ENCODE results near the gene GLRA3. TPM values are rescaled to one million over a fixed set of nuclear protein-coding genes. Genes with fewer than 3 reads are reported as not detected.

The GLRA3 gene
- total and polyA plus RNA-seq, 2 experiments from 2014 or later, result 0.03 to 0.19 TPM

DNA sequence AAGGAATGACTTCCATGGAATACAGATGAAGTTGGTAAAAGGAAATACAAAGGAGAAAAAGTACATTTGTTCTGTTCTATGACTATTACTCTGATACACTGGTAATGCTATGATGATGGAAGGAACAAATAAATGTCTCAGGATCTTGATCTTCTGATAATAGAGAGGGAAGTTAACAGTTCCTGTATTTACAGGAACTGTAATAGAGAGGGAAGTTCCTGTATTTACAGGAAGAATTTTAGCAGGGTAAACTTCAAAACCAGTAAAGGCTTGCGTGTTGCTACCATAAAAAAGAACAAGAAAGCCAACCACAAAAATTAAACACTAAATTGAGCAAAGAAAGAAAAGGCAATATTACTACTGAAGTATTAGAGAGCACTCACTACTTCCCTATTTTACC is 215.1 kb downstream of the GLRA3 start:
- no peaks in the 10 kb centered on the region for H3K79me2 ChIP-seq (replicated peaks; ENCODE audit: insufficient read depth)
- H3K4me2 ChIP-seq, result no peak overlapping the region
- no peak overlapping the region for H2AFZ ChIP-seq
- H3K4me1 ChIP-seq (ENCODE audit: insufficient read depth), result no peaks in the 10 kb centered on the region
- H3K4me3 Mint-ChIP-seq, result no peak overlapping the region
- no peaks in the 10 kb centered on the region for H3F3A ChIP-seq (replicated peaks; ENCODE audit: low read depth)
- H3K27ac ChIP-seq (ENCODE audit: low read depth), result no peak overlapping the region
- H3K27me3 ChIP-seq (ENCODE audit: insufficient read depth), result no peaks in the 10 kb centered on the region
- H3K4me3 ChIP-seq, result no peak overlapping the region
- no peak for DNase-seq (ENCODE audit: low spot score)
- no peaks in the 10 kb centered on the region for H4K20me1 ChIP-seq (replicated peaks; ENCODE audit: insufficient read depth)
- peaks cover 20% of the 10 kb centered on the region for H3K36me3 Mint-ChIP-seq (ENCODE audit: low read depth)
- TF ChIP-seq EZH2phosphoT487 (IDR thresholded peaks at IDR 0.05; ENCODE audit: unreplicated experiment) (no peak), ZNF114 (CRISPR knock-in tag; IDR thresholded peaks at IDR 0.05) (no peak), JUNB (IDR thresholded peaks at IDR 0.05; ENCODE audit: unreplicated experiment) (no peak), NANOG (IDR thresholded peaks at IDR 0.05; ENCODE audit: borderline replicate concordance) (no peak), CREB1 (CRISPR knock-in tag; IDR thresholded peaks at IDR 0.05; ENCODE audit: low read depth) (no peak), STAT1 (IDR thresholded peaks at IDR 0.05; ENCODE audit: unreplicated experiment) (no peak), EZH2 (IDR thresholded peaks at IDR 0.05; ENCODE audit: low read depth, unreplicated experiment) (no peak), POLR2AphosphoS5 (IDR thresholded peaks at IDR 0.05; ENCODE audit: low read depth) (no peak), ZNF331 (CRISPR knock-in tag; IDR thresholded peaks at IDR 0.05; ENCODE audit: low read depth) (no peak)
- TF ChIP-seq, protein P1, sequence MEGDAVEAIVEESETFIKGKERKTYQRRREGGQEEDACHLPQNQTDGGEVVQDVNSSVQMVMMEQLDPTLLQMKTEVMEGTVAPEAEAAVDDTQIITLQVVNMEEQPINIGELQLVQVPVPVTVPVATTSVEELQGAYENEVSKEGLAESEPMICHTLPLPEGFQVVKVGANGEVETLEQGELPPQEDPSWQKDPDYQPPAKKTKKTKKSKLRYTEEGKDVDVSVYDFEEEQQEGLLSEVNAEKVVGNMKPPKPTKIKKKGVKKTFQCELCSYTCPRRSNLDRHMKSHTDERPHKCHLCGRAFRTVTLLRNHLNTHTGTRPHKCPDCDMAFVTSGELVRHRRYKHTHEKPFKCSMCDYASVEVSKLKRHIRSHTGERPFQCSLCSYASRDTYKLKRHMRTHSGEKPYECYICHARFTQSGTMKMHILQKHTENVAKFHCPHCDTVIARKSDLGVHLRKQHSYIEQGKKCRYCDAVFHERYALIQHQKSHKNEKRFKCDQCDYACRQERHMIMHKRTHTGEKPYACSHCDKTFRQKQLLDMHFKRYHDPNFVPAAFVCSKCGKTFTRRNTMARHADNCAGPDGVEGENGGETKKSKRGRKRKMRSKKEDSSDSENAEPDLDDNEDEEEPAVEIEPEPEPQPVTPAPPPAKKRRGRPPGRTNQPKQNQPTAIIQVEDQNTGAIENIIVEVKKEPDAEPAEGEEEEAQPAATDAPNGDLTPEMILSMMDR (conservative IDR thresholded peaks at IDR 0.05; ENCODE audit: low read depth in 2 of 2), result no peak
- TF ChIP-seq, protein P2, sequence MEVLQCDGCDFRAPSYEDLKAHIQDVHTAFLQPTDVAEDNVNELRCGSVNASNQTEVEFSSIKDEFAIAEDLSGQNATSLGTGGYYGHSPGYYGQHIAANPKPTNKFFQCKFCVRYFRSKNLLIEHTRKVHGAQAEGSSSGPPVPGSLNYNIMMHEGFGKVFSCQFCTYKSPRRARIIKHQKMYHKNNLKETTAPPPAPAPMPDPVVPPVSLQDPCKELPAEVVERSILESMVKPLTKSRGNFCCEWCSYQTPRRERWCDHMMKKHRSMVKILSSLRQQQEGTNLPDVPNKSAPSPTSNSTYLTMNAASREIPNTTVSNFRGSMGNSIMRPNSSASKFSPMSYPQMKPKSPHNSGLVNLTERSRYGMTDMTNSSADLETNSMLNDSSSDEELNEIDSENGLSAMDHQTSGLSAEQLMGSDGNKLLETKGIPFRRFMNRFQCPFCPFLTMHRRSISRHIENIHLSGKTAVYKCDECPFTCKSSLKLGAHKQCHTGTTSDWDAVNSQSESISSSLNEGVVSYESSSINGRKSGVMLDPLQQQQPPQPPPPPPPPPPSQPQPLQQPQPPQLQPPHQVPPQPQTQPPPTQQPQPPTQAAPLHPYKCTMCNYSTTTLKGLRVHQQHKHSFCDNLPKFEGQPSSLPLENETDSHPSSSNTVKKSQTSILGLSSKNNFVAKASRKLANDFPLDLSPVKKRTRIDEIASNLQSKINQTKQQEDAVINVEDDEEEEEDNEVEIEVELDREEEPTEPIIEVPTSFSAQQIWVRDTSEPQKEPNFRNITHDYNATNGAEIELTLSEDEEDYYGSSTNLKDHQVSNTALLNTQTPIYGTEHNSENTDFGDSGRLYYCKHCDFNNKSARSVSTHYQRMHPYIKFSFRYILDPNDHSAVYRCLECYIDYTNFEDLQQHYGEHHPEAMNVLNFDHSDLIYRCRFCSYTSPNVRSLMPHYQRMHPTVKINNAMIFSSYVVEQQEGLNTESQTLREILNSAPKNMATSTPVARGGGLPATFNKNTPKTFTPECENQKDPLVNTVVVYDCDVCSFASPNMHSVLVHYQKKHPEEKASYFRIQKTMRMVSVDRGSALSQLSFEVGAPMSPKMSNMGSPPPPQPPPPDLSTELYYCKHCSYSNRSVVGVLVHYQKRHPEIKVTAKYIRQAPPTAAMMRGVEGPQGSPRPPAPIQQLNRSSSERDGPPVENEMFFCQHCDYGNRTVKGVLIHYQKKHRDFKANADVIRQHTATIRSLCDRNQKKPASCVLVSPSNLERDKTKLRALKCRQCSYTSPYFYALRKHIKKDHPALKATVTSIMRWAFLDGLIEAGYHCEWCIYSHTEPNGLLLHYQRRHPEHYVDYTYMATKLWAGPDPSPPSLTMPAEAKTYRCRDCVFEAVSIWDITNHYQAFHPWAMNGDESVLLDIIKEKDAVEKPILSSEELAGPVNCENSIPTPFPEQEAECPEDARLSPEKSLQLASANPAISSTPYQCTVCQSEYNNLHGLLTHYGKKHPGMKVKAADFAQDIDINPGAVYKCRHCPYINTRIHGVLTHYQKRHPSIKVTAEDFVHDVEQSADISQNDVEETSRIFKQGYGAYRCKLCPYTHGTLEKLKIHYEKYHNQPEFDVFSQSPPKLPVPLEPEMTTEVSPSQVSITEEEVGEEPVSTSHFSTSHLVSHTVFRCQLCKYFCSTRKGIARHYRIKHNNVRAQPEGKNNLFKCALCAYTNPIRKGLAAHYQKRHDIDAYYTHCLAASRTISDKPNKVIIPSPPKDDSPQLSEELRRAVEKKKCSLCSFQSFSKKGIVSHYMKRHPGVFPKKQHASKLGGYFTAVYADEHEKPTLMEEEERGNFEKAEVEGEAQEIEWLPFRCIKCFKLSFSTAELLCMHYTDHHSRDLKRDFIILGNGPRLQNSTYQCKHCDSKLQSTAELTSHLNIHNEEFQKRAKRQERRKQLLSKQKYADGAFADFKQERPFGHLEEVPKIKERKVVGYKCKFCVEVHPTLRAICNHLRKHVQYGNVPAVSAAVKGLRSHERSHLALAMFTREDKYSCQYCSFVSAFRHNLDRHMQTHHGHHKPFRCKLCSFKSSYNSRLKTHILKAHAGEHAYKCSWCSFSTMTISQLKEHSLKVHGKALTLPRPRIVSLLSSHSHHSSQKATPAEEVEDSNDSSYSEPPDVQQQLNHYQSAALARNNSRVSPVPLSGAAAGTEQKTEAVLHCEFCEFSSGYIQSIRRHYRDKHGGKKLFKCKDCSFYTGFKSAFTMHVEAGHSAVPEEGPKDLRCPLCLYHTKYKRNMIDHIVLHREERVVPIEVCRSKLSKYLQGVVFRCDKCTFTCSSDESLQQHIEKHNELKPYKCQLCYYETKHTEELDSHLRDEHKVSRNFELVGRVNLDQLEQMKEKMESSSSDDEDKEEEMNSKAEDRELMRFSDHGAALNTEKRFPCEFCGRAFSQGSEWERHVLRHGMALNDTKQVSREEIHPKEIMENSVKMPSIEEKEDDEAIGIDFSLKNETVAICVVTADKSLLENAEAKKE (CRISPR knock-in tag; IDR thresholded peaks at IDR 0.05), result no peak
- TF ChIP-seq, protein P3, sequence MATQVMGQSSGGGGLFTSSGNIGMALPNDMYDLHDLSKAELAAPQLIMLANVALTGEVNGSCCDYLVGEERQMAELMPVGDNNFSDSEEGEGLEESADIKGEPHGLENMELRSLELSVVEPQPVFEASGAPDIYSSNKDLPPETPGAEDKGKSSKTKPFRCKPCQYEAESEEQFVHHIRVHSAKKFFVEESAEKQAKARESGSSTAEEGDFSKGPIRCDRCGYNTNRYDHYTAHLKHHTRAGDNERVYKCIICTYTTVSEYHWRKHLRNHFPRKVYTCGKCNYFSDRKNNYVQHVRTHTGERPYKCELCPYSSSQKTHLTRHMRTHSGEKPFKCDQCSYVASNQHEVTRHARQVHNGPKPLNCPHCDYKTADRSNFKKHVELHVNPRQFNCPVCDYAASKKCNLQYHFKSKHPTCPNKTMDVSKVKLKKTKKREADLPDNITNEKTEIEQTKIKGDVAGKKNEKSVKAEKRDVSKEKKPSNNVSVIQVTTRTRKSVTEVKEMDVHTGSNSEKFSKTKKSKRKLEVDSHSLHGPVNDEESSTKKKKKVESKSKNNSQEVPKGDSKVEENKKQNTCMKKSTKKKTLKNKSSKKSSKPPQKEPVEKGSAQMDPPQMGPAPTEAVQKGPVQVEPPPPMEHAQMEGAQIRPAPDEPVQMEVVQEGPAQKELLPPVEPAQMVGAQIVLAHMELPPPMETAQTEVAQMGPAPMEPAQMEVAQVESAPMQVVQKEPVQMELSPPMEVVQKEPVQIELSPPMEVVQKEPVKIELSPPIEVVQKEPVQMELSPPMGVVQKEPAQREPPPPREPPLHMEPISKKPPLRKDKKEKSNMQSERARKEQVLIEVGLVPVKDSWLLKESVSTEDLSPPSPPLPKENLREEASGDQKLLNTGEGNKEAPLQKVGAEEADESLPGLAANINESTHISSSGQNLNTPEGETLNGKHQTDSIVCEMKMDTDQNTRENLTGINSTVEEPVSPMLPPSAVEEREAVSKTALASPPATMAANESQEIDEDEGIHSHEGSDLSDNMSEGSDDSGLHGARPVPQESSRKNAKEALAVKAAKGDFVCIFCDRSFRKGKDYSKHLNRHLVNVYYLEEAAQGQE (IDR thresholded peaks at IDR 0.05; ENCODE audit: unreplicated experiment), result no peak
- TF ChIP-seq, protein P4, sequence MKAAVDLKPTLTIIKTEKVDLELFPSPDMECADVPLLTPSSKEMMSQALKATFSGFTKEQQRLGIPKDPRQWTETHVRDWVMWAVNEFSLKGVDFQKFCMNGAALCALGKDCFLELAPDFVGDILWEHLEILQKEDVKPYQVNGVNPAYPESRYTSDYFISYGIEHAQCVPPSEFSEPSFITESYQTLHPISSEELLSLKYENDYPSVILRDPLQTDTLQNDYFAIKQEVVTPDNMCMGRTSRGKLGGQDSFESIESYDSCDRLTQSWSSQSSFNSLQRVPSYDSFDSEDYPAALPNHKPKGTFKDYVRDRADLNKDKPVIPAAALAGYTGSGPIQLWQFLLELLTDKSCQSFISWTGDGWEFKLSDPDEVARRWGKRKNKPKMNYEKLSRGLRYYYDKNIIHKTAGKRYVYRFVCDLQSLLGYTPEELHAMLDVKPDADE (IDR thresholded peaks at IDR 0.05), result no peak
- H3K4me1 Mint-ChIP-seq, result no peaks in the 10 kb centered on the region
- H3K36me3 ChIP-seq (ENCODE audit: insufficient read depth), result peaks cover 7% of the 10 kb centered on the region
- H3K27me3 Mint-ChIP-seq (ENCODE audit: insufficient read depth, low read depth, poor library complexity), result peaks cover 2% of the 10 kb centered on the region
- H3K9me3 Mint-ChIP-seq, result peaks cover 29% of the 10 kb centered on the region
- H3K27ac Mint-ChIP-seq, result no peak overlapping the region
- ATAC-seq, result no peak
- no peaks in the 10 kb centered on the region for H3K9me2 ChIP-seq (ENCODE audit: insufficient read depth)

Data from GM23338 (cell line).